Prostate gland (tissue), 2 donors: Measurements from ENCODE around the gene FBXO38.

ENCODE experiments used
- CTCF ChIP-seq, 4 experiments: fragments of 200-600 bp in 2 of 4; fragments of 450-650 bp in 2 of 4; sonication (generic) in 2 of 4; IDR thresholded peaks; 1 replicate in 3 of 4; 2 replicates in 1 of 4; pipeline ENCODE4 v1.5.1; 2016 to 2019; ENCODE audit warnings: antibody characterized with exemption in 4 of 4, mild to moderate bottlenecking in 2 of 4, moderate library complexity in 2 of 4
- POLR2A ChIP-seq: fragments of 450-650 bp; IDR thresholded peaks from one replicate; pipeline ENCODE4 v1.6.1; 2016; ENCODE audit warnings: antibody characterized with exemption, mild to moderate bottlenecking

DNA sequence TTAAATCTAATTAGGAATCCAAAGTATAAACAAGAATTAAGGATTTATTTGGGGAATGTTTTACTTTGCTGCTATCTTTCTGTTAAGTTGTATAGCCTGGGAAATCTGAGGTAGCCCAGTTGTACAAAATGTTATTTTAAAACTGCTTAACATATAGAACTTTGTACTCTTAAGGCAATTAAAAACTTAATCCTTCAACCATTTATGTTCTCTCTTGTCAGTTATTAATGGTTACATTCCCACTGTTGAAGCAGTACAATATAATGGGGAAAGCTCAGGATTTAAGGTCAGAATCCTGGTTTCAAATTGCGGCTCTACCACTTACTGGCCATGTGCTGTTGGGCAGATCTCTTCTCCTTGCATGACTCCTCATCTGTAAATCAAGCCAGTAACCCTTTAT lies 32.7 kb downstream of the FBXO38 start:
- TF ChIP-seq POLR2A (no peak), CTCF (IDR thresholded peaks at IDR 0.05) (no peak)
